Endothelial cell (in vitro differentiated cells): ENCODE measurements around the gene NXNL2. TPM values are rescaled to one million over a fixed set of nuclear protein-coding genes. Genes with fewer than 3 reads are reported as not detected.

Experiments
- DNase-seq: peaks from one replicate; pipeline ENCODE4 v3.0.0; 2021; ENCODE audit warnings: low spot score
- H3K27ac Mint-ChIP-seq: one replicate; pipeline ENCODE4 v1.8.0; 2021; ENCODE audit warnings: mixed read lengths, inconsistent platforms; ENCODE audit not compliant: unreplicated experiment
- H3K27me3 Mint-ChIP-seq: one replicate; pipeline ENCODE4 v1.8.0; 2021; ENCODE audit warnings: mild to moderate bottlenecking, moderate library complexity, mixed read lengths, inconsistent platforms; ENCODE audit not compliant: unreplicated experiment
- H3K36me3 Mint-ChIP-seq: one replicate; pipeline ENCODE4 v1.8.0; 2021; ENCODE audit warnings: mild to moderate bottlenecking, low read depth, mixed read lengths, inconsistent platforms; ENCODE audit not compliant: unreplicated experiment
- H3K4me1 Mint-ChIP-seq: one replicate; pipeline ENCODE4 v1.8.0; 2021; ENCODE audit warnings: mild to moderate bottlenecking, mixed read lengths, inconsistent platforms; ENCODE audit not compliant: unreplicated experiment
- H3K4me3 Mint-ChIP-seq: one replicate; pipeline ENCODE4 v1.8.0; 2021; ENCODE audit warnings: mild to moderate bottlenecking, mixed read lengths, inconsistent platforms; ENCODE audit not compliant: unreplicated experiment
- H3K9me3 Mint-ChIP-seq: one replicate; pipeline ENCODE4 v1.8.0; 2021; ENCODE audit warnings: mixed read lengths, inconsistent platforms; ENCODE audit not compliant: unreplicated experiment
- total RNA-seq: library from RNA; stranded (reverse); fragmentation: NEBNext Ultra II Directional; extraction: Animal tissue kit (Norgen Biotek cat#: 25700); gene quantifications from one replicate; pipeline ENCODE4 v1.2.1, GENCODE V29; 2021; ENCODE audit not compliant: unreplicated experiment
- TF ChIP-seq, protein P1 (sequence below): fragments of 200-600 bp; sonication (generic); IDR thresholded peaks from one replicate; pipeline ENCODE4 v1.5.0; 2021; ENCODE audit warnings: antibody characterized with exemption; ENCODE audit not compliant: unreplicated experiment

Gene NXNL2
- total RNA-seq, 1 donor from 2014 or later, result not detected

DNA sequence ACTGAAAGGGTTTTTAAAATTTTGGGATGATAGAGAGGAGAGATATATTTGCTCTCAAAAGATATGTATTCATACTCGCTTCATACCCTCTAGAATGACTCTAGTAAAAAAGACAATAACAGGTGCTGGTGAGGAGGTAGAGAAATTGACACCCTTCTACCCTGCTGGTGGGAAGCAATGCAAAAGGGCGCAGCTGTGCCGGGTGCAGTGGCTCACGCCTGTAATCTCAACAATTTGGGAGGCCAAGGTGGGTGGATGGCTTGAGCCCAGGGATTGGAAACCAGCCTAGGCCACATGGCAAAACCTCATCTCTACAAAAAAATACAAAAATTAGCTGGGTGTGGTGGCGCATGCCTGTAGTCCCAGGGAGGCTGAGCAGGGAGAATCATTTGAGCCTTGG lies 33.9 kb upstream of the NXNL2 start:
- Mint-ChIP-seq H3K4me1 (peaks cover 5% of the 10 kb centered on the region), H3K27me3 (peaks cover 3% of the 10 kb centered on the region), H3K4me3 (no peak overlapping the region), H3K36me3 (no peaks in the 10 kb centered on the region), H3K9me3 (no peaks in the 10 kb centered on the region), H3K27ac (no peak overlapping the region)
- DNase-seq, result no peak
- TF ChIP-seq, protein P1, sequence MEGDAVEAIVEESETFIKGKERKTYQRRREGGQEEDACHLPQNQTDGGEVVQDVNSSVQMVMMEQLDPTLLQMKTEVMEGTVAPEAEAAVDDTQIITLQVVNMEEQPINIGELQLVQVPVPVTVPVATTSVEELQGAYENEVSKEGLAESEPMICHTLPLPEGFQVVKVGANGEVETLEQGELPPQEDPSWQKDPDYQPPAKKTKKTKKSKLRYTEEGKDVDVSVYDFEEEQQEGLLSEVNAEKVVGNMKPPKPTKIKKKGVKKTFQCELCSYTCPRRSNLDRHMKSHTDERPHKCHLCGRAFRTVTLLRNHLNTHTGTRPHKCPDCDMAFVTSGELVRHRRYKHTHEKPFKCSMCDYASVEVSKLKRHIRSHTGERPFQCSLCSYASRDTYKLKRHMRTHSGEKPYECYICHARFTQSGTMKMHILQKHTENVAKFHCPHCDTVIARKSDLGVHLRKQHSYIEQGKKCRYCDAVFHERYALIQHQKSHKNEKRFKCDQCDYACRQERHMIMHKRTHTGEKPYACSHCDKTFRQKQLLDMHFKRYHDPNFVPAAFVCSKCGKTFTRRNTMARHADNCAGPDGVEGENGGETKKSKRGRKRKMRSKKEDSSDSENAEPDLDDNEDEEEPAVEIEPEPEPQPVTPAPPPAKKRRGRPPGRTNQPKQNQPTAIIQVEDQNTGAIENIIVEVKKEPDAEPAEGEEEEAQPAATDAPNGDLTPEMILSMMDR, result no peak

DNA sequence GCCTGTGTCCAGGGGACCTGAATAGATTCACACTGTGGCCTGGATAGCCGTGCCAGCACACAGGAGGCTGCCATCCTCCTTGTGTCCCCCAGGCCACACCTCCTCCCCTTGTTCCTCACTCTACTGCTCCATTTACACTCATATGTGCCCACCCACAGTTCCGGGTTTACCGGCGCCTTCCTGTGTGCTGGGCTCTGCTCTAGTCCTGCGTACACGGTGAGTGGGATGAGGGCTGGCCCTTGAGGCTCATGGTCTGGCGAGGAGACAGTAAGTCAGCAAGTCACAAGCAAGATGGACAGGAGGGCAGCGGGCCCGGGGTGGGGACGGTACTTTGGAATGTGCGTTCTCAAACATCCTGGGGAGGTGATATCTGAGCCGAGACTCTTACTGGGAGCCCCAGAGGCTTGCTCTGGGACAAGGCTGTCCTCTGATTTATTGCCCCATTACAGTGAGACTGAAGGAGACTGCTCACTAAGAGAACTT lies 32.4 kb upstream of the NXNL2 start:
- Mint-ChIP-seq H3K4me1 (peaks cover 5% of the 10 kb centered on the region), H3K27me3 (peaks cover 3% of the 10 kb centered on the region), H3K4me3 (no peak overlapping the region), H3K36me3 (no peaks in the 10 kb centered on the region), H3K9me3 (no peaks in the 10 kb centered on the region), H3K27ac (no peak overlapping the region)
- no peak for DNase-seq
- TF ChIP-seq, protein P1, result no peak

DNA sequence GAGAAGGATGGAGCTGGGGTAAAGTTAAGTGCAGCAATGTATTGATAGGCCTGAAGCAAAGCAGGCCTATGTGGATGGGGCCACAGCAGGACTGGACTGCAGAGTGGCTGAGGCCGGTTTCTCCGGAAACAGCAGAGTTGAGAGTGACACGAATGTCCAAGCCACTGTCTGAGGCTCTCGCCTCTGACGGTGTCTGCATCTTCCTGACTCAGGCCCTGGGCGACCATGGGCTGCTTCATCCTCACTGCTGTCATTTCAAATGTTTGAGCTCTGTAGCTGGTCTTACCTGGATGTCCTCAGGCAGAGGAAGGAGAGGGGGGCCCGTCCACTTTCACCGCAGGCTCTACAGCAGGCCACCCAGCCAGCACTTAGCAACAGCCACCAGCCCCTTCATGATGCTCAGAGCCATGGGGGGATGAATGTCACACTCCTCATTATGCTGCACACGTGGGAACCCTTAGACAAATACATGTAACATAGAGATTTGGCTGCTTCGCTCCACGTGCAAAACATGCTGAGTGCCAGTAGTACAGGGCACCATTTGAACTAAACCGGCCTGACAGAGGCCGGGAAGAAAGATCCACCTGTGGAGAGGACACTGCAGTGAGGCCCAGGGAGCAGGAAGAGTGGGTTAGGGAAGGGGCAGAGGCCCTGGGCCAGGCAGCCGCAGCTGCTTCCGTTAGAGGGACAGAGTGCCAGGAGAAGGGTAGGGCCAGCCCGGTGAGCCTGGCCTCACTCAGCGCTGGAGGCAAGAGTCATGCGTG lies 31.7 kb upstream of the NXNL2 start:
- H3K4me3 Mint-ChIP-seq, result no peak overlapping the region
- peaks cover 3% of the 10 kb centered on the region for H3K27me3 Mint-ChIP-seq
- peaks cover 5% of the 10 kb centered on the region for H3K4me1 Mint-ChIP-seq
- H3K27ac Mint-ChIP-seq, result no peak overlapping the region
- no peaks in the 10 kb centered on the region for H3K36me3 Mint-ChIP-seq
- TF ChIP-seq, protein P1, result no peak
- H3K9me3 Mint-ChIP-seq, result no peaks in the 10 kb centered on the region
- no peak for DNase-seq

DNA sequence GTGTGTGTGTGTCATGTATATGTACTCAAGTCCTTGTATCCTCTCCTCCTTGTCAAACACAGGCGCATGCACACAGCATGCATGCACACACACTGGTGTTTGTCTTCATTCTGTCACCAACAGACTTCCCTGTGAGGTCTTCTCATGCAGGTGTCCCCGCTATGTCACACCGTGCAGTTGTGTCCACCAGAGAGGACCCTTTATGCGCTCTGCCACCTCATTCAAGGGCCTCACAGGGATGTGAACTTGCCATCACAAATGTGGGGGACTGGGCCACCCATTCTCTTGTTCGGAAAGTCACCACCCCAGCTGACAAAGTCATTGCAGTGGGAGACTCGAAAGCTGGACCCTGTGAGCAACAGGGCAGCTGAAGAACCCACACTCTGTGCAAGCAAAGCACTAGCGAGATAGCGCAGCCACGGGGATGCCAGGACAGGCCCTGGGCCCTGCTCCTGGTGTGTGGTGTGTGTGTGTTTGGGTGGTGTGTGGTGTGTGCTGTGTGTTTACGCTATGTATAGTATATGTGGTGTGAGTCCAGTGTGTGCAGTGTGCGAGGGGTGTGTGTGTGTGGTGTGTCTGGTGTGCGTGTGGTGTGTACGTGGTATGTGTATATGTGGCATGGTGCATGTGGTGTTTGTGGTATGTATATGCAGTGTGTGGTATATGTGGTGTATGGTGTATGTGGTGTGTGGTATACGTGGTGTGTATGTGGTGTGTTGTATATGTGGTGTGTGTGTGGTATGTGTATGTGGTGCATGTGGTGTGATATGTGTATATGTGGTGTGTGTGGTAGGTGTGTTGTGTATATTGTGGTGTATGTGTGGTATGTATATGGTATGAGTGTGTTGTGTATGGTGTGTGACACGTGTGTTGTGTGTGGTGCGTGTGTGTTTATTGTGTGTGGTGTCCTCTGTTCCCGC lies 30.9 kb upstream of the NXNL2 start:
- no peak overlapping the region for H3K4me3 Mint-ChIP-seq
- H3K27ac Mint-ChIP-seq, result no peak overlapping the region
- H3K36me3 Mint-ChIP-seq, result no peaks in the 10 kb centered on the region
- peaks cover 3% of the 10 kb centered on the region for H3K27me3 Mint-ChIP-seq
- H3K9me3 Mint-ChIP-seq, result no peaks in the 10 kb centered on the region
- peaks cover 5% of the 10 kb centered on the region for H3K4me1 Mint-ChIP-seq
- DNase-seq, result no peak
- TF ChIP-seq, protein P1, result no peak
